Measurements from ENCODE around the gene PANK3. TPM values are rescaled to one million over a fixed set of nuclear protein-coding genes. Genes with fewer than 3 reads are reported as not detected.

PANK3 gene
- total and polyA plus RNA-seq, 9 of the 15 experiments (the other 6 are each of a cell fraction or from before 2014, with no cell fraction given), result 5.9 to 50.4 (median 29.7) TPM

- no peak for TF ChIP-seq TFAM (CRISPR knock-in tag; conservative IDR thresholded peaks at IDR 0.05)
These were observed 10.4 kb downstream of the PANK3 start (continued) for GRCh38 chr5:168568738-168569137.

GRCh38 chr5:168563959-168564358 is 15.2 kb downstream of the PANK3 start:
- DNase-seq (ENCODE audit: extremely low read depth in 1 of 4, low spot score in 3 of 4), result no peak
- no peak for FAIRE-seq
- Histone ChIP-seq H4K20me1 (replicated peaks; ENCODE audit: control insufficient read depth, insufficient read depth, low read length) (no peaks in the 10 kb centered on the region; the same call in 1 of the 2 replicates), H3K4me2 (ENCODE audit: insufficient read depth, low read length) (no peak overlapping the region), H3K9ac (ENCODE audit: insufficient read depth in 1 of 2, low read depth in 2 of 2, low read length in 2 of 2) (no peak overlapping the region), H3K9me1 (ENCODE audit: control insufficient read depth, insufficient read depth, low read length) (no peaks in the 10 kb centered on the region), H2AFZ (ENCODE audit: low read depth, low read length) (no peak overlapping the region), H3K79me2 (ENCODE audit: control insufficient read depth, insufficient read depth, low read length) (peaks cover 61% of the 10 kb centered on the region), H3K4me1 (replicated peaks in 1 of 2; ENCODE audit: control insufficient read depth in 2 of 2, insufficient read depth in 2 of 2, low read length in 2 of 2) (no peaks in the 10 kb centered on the region), H3K27me3 (ENCODE audit: control insufficient read depth in 2 of 2, insufficient read depth in 2 of 2, low read length in 2 of 2) (no peaks in the 10 kb centered on the region), H3K36me3 (ENCODE audit: control insufficient read depth, insufficient read depth, low read length) (peaks cover 93% of the 10 kb centered on the region), H3K27ac (ENCODE audit: extremely low read depth, low read depth, low read length) (no peak overlapping the region), H3K4me3 (no peak overlapping the region), H3K9me3 (replicated peaks; ENCODE audit: control insufficient read depth, insufficient read depth, low read depth, low read length) (no peaks in the 10 kb centered on the region)
- WGBS (ENCODE audit: insufficient coverage, low coverage, missing lambda C conversion rate), result 86% methylated on average over 1 of the region's 1 CpG
- ATAC-seq, result no peak
- in situ Hi-C loops (cut with MboI), result no loop called here
- ChIA-PET CTCF (ENCODE audit: low intra/inter-chr PET ratio) (no interaction called here), POLR2A (no interaction called here)
- TF ChIP-seq ATF1 (CRISPR knock-in tag; IDR thresholded peaks at IDR 0.05) (no peak), ATF1 (tag; IDR thresholded peaks at IDR 0.05) (no peak), NKRF (IDR thresholded peaks at IDR 0.05; ENCODE audit: borderline replicate concordance) (no peak)
- intact Hi-C loops (cut with micrococcal nuclease), result no loop called here
- no TSS peak for BruUV-seq (replicated peaks)

Data from K562 (cell line).